Liver (tissue), 3 donors: ENCODE measurements around the gene PFKFB3.

Experiments used
- HNF4G ChIP-seq: IDR thresholded peaks from 2 replicates; pipeline ENCODE4 v1.6.1; 2016; ENCODE audit warnings: antibody characterized with exemption
- YY1 ChIP-seq: IDR thresholded peaks from 2 replicates; pipeline ENCODE4 v1.6.1; 2016; ENCODE audit warnings: antibody characterized with exemption, mild to moderate bottlenecking
- TF ChIP-seq, protein P1 (sequence below): fragments of 150-350 bp; IDR thresholded peaks from 2 replicates; pipeline ENCODE4 v1.5.1; 2017; ENCODE audit warnings: improper control_type of control experiment, low read depth, low read length; ENCODE audit not compliant: missing input control
- TF ChIP-seq, protein P2 (sequence below): IDR thresholded peaks from 2 replicates; pipeline ENCODE4 v1.6.1; 2016; ENCODE audit warnings: antibody characterized with exemption
- TF ChIP-seq, protein P3 (sequence below): IDR thresholded peaks from 2 replicates; pipeline ENCODE4 v1.6.1; 2016; ENCODE audit warnings: antibody characterized with exemption, mild to moderate bottlenecking
- donor health status: healthy.
- donor health status: healthy.

DNA sequence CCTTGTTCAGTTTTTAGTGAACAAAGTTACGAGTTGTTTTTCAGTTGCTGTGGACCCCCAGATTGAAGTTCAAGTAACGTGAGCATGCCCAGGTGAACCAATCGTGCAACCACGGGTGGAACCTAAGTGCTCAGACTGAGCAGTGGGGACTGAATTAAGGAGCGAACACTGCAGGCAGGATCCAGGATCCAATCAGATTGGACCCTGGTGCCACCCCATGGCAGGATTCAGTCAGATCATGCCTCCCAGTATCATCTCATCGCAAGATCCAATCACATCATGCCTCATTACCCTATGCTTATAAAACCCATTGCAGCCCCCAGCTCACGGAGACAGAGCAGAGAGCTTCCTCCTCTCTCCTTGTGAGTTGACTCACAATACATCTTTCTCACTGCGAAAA is 80.9 kb downstream of the PFKFB3 start:
- TF ChIP-seq HNF4G, result no peak
- TF ChIP-seq, protein P1, sequence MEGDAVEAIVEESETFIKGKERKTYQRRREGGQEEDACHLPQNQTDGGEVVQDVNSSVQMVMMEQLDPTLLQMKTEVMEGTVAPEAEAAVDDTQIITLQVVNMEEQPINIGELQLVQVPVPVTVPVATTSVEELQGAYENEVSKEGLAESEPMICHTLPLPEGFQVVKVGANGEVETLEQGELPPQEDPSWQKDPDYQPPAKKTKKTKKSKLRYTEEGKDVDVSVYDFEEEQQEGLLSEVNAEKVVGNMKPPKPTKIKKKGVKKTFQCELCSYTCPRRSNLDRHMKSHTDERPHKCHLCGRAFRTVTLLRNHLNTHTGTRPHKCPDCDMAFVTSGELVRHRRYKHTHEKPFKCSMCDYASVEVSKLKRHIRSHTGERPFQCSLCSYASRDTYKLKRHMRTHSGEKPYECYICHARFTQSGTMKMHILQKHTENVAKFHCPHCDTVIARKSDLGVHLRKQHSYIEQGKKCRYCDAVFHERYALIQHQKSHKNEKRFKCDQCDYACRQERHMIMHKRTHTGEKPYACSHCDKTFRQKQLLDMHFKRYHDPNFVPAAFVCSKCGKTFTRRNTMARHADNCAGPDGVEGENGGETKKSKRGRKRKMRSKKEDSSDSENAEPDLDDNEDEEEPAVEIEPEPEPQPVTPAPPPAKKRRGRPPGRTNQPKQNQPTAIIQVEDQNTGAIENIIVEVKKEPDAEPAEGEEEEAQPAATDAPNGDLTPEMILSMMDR, result no peak
- TF ChIP-seq, protein P2, sequence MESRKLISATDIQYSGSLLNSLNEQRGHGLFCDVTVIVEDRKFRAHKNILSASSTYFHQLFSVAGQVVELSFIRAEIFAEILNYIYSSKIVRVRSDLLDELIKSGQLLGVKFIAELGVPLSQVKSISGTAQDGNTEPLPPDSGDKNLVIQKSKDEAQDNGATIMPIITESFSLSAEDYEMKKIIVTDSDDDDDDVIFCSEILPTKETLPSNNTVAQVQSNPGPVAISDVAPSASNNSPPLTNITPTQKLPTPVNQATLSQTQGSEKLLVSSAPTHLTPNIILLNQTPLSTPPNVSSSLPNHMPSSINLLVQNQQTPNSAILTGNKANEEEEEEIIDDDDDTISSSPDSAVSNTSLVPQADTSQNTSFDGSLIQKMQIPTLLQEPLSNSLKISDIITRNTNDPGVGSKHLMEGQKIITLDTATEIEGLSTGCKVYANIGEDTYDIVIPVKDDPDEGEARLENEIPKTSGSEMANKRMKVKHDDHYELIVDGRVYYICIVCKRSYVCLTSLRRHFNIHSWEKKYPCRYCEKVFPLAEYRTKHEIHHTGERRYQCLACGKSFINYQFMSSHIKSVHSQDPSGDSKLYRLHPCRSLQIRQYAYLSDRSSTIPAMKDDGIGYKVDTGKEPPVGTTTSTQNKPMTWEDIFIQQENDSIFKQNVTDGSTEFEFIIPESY, result no peak
- TF ChIP-seq YY1, result no peak
- TF ChIP-seq, protein P3, sequence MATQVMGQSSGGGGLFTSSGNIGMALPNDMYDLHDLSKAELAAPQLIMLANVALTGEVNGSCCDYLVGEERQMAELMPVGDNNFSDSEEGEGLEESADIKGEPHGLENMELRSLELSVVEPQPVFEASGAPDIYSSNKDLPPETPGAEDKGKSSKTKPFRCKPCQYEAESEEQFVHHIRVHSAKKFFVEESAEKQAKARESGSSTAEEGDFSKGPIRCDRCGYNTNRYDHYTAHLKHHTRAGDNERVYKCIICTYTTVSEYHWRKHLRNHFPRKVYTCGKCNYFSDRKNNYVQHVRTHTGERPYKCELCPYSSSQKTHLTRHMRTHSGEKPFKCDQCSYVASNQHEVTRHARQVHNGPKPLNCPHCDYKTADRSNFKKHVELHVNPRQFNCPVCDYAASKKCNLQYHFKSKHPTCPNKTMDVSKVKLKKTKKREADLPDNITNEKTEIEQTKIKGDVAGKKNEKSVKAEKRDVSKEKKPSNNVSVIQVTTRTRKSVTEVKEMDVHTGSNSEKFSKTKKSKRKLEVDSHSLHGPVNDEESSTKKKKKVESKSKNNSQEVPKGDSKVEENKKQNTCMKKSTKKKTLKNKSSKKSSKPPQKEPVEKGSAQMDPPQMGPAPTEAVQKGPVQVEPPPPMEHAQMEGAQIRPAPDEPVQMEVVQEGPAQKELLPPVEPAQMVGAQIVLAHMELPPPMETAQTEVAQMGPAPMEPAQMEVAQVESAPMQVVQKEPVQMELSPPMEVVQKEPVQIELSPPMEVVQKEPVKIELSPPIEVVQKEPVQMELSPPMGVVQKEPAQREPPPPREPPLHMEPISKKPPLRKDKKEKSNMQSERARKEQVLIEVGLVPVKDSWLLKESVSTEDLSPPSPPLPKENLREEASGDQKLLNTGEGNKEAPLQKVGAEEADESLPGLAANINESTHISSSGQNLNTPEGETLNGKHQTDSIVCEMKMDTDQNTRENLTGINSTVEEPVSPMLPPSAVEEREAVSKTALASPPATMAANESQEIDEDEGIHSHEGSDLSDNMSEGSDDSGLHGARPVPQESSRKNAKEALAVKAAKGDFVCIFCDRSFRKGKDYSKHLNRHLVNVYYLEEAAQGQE, result no peak
